ENCODE measurements around the gene GJB4.

- TF ChIP-seq POLR2A (IDR thresholded peaks at IDR 0.05; ENCODE audit: low read depth, low read length) (no peak), TAF1 (IDR thresholded peaks at IDR 0.05; ENCODE audit: borderline replicate concordance, low read depth, low read length) (no peak)
Measured at GRCh38 chr1:34761776-34762307, 2.3 kb downstream of the GJB4 start.

Measured in GM12892 (cell line).